Right ventricle myocardium superior (tissue), 1 donor: ENCODE results near the gene TADA2B. TPM values are rescaled to one million over a fixed set of nuclear protein-coding genes. Genes with fewer than 3 reads are reported as not detected.

Experiments
- ATAC-seq: fragments of 200-7000 bp; cut with Tn5 transposase; one replicate; pipeline ENCODE4 v1.9.1; 2020; ENCODE audit warnings: mild to moderate bottlenecking; ENCODE audit not compliant: poor library complexity
- DNase-seq: peaks from one replicate; pipeline ENCODE4 v3.0.0-alpha.2; 2020
- intact Hi-C: fragments of 100-400 bp; cut with DNase I; formaldehyde crosslinking; loops from one replicate; pipeline ENCODE4 v1.11.2; 2022
- total RNA-seq: library from RNA; stranded (reverse); fragmentation: NEBNext Ultra II Directional; extraction: Animal tissue kit (Norgen Biotek cat#: 25700); gene quantifications from one replicate; pipeline ENCODE4 v1.2.1, GENCODE V29; 2021
- donor health status: DM: no; HTN: yes; CAD: no; lungs with severe emphysema.

TADA2B gene
- total RNA-seq, 1 donor from 2014 or later = 35.5 TPM

DNA sequence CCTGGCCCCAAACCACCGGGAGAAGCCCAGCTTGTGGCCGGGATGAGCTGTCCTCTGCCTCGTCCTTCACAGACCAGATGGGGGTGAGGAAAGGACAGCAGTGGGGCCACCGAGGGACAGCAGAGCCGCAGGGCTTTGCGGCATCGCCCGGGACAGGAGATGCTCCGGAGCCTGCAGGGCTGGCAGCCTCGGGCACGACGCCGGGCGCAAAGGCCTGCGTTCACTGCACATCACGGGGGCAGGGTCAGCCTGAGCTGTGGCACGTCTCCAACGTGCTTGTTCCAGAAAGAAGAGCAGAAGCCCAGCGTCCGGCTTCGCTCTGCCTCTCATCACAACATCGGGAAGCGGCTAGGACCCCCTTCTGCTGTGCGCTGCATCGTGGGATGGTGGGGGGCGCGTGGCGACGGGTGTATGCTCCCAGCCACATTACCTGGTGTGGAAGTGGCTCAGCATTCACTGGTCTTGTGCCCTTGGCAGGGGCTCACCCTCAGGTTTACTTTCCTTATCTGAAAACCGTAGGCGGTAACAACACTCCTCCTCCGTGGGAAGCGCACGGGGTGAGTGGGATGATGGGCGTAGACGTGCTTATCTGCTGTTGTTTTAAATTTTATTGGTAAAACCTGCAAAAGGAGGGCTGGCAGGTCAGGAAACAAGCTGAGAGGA is 7.4 kb downstream of the TADA2B start:
- DNase-seq (no peak), ATAC-seq (peak; percentile 26)
- intact Hi-C loops = no loop called here

DNA sequence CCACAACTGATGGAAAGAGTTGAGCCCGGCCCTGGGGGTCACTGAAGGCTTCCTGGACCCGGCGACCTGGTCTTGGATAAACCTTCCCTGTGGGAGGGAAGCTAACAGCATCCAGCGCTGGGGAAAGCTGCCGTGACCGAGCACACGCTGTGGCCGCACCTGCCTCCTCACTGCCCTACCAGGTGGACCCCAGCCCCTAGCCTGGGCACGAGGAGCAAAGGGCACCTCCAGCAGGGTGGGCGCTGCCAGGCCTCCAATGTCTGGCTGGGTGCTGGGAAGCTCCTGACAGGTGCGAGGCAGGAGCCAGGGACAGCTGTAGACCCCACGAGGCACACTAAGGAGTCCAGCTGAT is 7.9 kb downstream of the TADA2B start:
- intact Hi-C loops = no loop called here
- no peak for ATAC-seq
- DNase-seq = no peak

DNA sequence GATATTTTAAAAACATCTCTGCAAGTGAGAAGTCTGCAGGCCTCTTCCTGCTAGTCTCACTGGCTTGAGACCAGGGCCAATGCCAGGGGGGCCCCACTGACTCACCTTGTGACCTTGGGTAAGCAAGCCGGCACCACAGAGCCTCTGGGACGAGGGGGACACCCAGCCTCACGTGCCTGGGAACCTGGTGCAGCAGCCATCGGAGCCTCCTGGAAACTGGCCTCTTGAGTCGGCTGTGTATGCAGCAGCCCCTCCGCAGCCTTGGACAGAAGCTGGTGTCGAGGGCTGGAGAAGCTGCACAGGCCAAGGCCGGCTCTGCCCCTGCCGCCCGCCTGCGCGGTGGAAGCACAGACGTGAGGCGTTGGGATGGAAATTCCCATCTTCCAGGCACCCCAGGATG is 8.7 kb downstream of the TADA2B start:
- no peak for ATAC-seq
- intact Hi-C loops = no loop called here
- DNase-seq = no peak

DNA sequence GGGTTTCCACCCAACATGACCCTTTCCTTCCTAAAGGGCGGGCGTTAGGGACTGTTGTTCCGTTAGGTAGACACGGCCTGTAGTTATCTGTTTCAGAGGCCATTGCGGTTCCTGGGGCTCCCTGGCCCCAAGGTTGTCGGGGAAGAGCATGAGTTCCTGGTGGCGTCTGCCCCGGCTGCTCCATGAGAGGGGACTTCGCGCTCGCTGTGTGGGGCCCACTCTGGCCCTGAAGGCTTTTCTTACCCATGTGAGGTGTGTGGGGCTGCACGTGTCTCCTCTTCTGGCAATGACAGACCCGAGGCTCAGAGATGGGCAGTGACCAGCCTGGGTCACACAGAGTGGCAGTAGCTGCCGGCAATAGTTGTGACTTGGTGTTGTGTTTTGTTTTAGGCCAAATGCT is 9.1 kb downstream of the TADA2B start:
- intact Hi-C loops = no loop called here
- DNase-seq (no peak), ATAC-seq (no peak)

DNA sequence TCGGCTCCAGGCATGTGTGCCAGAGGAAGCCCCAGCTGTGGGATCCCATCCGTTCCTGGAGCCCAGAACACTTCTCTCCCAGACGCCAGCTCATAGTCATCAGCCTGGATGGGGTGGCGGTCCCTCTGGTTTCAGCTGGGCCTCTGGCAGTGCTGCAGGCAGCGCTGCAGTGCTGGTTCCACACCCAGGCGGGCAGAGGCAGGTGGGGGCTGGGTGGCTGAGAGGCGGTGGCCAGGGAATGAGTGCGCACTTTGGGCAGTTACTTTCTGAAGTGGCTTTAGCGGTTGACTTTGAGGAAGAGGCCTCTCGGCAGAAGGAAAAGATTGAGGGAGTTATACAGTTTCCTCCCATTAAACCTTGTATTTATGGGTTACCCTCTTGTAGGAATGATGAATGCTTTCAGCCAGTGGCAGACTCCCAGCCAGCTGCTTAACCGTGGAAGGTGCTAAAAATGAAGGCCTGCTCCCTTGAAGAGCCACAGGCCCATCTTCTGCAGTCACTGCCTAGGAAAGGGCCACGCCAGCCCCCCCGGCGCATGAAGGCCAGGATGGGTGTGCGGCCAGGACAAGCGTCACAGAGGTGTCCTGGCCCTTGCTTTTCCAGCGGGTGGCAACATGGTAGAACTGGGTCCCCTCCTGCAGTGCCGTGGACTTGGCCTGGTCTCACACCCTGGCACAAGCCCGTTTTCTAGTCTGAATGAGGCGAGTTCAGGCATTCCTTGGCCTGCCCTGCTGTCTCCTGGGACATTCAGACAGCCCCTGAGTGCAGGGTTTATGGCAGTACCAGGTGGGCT is 9.9 kb downstream of the TADA2B start:
- DNase-seq = peak; percentile 78
- intact Hi-C loops = no loop called here
- ATAC-seq = peak; percentile 60

DNA sequence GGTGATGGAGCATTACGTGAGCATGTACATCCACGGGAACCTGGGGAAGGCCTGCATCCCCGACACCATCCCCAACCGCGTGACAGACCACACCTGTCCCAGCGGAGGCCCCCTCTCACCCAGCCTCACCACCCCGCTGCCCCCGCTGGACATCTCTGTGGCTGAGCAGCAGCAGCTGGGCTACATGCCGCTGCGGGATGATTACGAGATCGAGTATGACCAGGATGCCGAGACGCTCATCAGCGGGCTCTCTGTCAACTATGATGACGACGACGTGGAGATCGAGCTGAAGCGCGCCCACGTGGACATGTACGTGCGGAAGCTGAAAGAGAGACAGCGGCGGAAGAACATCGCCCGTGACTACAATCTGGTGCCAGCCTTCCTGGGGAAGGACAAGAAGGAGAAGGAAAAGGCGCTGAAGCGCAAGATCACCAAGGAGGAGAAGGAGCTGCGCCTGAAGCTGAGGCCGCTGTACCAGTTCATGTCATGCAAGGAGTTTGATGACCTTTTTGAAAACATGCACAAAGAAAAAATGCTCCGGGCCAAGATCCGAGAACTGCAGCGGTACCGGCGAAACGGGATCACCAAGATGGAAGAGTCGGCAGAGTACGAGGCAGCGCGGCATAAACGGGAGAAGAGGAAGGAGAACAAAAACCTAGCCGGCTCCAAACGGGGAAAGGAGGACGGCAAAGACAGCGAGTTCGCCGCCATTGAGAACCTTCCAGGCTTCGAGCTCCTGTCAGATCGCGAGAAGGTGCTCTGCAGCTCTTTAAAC is 11.1 kb downstream of the TADA2B start:
- DNase-seq (no peak), ATAC-seq (no peak)
- intact Hi-C loops = no loop called here

DNA sequence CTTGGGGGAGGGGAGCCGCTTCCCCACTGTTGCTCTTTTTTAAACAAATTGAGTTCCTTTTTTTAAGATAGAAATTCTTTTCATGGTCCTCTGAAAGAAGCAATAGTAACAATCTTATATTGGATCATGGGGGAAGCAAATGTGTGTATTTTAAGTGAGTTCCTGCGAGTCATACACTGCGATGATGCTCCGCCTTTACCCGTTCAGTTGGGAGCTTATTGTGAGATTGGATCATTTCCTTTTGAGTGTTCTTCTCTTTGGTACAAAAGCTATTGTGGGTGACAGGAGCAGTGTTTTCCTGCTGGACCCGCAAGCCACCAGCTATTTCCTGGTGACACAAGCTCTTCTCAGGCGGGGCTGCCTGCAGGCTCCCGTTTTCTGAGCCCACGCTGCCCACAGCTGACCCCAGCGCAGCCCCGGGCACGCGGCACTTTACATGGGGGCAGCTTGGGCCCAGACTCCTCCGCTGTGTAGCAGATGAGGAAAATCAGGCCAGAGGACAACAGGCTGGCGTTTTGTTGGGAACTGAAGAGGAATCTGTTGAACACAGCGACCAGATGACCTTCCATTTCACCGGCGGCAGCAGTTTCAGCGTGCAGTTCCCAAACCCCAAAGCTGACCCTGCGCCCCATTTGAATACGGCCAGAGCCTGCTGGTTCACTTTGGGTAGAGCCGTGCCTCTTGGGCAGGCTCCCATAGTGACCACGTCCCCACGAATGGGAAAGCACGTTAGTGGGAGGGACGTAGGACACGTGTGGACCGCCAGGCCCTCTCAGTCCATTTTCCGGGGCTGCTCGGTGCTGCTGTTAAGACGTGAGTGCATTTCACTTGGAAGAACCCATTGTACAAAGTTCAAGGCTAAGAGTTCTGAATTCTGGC is 12.2 kb downstream of the TADA2B start:
- no peak for DNase-seq
- intact Hi-C loops = no loop called here
- no peak for ATAC-seq

DNA sequence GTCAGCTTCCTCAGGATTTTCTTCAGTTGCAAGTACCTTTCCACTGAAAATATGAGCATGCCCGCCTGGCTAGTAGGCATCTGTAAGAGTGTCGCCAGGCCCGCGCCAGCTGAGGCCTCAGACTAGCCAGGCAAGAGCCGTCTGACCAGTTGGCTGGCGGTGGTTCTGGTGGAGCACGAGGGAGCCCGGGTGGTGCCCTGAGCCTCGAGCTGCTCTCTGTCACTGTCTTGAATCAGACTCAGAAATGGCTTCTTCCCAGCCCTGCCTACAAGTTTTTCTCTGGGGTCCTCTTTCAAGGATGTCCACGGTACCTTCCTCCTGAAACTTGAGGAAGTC is 12.8 kb downstream of the TADA2B start:
- intact Hi-C loops = no loop called here
- DNase-seq (no peak), ATAC-seq (no peak)

DNA sequence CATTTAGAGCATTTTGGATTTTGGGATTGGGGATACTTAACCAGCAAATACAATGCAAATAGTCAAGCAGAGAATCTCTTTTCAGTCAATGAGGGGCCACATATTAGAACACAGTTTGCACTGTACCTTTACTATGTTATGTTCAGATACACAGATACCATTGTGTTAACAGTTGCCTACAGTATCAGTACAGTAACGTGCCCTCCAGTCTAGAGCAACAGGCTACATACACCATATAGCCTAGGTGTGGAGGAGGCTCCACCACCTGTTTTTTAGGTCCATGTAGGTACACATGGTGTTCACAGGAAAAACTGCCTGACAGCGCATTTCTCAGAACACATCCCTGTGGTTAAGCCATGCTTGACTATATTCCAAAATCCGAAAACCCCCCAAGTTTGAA is 15.6 kb downstream of the TADA2B start:
- ATAC-seq = no peak
- intact Hi-C loops = no loop called here

DNA sequence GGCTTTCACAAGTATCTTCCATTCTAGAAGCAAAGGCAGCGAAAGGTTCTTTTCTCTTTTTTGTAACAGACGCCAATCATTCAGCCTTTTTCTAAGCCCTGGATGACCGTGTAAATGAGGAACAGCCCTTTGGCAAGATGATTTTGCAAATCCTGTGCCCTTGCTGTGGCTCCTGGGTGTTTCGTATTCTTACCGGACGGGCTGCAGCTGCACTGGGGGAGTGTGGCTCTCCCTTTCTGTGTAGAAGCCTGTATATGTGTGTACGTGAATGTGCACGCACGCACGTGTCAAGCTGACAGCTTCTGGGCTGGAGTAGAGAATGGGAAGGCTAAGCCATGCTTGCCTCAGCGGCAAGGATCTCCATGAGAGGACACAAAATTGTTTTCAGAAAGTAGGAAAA is 16.5 kb downstream of the TADA2B start:
- DNase-seq = no peak
- intact Hi-C loops = no loop called here

More for the DNA sequence above, 15.6 kb downstream of the TADA2B start:
- DNase-seq = no peak

DNA sequence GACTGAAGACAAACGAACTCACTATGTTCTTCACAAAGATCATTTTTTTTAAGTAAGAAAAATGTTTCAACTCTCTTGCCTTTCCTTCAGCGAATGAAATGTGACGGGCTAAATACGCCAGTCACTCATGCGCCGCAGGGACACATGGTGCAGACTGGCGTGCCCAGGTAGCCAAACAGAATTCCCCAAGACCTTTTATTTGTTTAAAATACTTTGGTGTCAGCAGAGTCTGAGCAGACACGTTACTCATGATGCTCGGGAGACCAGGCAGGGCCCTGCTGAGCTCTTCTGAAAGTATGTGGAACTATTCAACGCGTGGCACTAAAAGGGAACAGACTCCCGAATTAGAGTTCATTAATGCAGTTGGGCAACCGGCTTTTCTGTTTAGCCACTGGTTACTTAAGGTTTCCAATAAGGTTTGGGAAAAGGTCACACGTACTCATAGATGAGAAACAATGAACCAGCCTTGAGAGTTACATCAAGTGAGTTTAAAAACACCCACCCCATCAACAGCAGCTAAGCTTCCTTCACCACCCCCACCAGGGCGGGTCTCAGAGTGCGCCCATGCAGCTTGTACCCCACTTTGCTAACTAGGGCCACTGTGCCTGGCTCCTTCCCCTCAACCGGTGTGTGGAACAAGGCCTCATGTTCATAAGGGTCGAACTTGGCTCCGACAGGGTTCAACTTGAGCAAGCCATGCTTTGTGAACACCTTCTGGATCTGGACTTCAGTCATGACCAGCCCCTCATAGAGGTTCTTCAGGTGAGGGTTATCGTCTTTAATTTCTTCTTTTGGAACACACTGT is 17.4 kb downstream of the TADA2B start:
- DNase-seq = no peak
- intact Hi-C loops = no loop called here
- no peak for ATAC-seq

More for the DNA sequence above, 16.5 kb downstream of the TADA2B start:
- ATAC-seq = no peak

DNA sequence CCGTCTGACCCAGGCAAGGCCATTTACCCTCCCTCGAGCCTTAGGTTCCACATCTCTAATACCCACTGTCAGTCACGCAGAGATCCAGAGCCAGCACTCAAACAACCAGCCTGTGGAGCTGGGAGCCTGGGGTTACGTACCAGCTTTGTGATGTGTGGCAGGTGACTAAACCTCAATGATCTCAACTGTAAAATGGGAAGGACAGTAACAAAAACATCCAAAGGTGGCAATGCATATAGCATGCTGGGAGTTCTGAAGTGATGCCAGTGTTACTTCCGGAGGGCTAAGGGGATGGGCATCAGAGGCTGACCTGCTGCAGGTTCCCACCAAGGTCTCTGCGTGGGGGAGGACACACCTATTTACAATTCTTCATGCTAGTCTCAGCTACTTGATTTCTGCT is 18.6 kb downstream of the TADA2B start:
- intact Hi-C loops = no loop called here
- DNase-seq (no peak), ATAC-seq (no peak)

DNA sequence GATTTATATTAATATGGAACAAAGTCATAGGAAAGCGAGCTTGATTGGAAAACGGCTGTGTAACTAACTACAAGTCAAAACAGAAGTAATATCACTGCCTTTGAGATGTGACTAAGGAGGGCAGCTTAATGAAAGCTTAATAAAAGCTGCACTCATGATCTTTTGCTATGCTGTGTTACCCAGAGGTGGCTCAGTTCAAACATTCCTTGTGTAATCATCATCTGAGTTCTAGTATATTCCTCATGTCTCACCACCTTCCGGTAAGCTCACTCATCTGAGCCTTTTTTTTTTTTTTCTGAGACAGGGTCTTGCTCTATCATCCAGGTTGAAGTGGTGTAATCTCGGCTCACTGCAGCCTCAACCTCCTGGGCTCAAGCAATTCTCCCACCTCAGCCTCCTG is 19.6 kb downstream of the TADA2B start:
- intact Hi-C loops = no loop called here
- ATAC-seq = no peak
- no peak for DNase-seq

DNA sequence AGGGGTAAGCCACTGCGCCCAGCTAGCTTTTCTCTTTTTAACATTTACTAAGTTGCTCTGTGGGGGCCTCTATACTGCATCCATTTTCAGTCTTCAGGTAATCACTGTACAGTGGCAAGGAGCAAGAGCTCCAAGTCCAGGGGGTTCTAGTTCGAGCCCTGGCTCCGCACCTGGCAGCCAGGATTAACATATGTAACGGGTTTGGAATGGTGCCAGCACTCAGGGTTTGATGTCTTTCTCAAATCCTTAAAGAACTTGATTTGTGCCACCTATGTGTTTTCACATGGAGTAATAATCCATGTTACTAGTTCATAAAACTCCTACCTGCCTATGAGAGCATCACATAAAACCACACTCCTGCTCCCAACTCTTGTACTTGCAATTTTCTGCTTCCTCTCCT is 20.2 kb downstream of the TADA2B start:
- DNase-seq (no peak), ATAC-seq (no peak)
- intact Hi-C loops = no loop called here

DNA sequence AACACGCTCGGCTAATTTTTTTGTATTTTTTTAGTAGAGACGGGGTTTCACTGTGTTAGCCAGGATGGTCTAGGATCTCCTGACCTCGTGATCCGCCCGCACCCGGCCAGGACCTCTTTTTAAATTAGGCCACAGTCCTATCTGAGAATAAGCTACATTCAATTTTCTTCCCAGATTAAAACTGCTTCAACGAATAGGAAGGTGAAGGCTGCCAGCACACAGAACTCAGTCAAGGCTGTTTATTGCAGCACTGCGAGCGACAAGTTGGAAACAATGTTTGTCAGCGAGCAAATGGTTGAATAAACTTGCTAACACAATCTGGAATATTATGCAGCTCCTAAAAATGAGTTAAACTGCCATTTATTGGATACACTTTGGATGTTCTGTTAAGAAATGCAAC is 22.8 kb downstream of the TADA2B start:
- no peak for ATAC-seq
- intact Hi-C loops = no loop called here
- peak; percentile 31 for DNase-seq

DNA sequence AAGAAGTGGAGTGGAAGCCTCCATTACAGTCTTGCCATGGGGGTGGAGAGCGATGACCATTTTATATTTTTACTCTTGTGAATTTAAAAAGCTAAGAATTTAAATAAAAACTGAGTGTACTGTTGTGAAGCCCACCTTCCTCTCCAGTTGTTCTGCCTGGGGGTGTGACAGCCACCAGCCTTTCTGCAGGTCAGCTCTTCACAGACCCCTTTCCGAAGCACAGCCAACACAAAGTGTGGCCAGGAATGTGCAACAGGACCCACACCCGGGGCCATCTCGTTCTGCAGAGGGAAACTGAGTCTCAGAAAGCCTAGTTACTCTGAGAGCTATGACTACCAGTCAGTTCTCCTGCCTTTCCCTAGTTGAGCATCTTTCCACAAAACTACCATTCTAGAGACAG is 23.3 kb downstream of the TADA2B start:
- ATAC-seq = no peak
- DNase-seq = peak; percentile 4
- intact Hi-C loops = no loop called here

DNA sequence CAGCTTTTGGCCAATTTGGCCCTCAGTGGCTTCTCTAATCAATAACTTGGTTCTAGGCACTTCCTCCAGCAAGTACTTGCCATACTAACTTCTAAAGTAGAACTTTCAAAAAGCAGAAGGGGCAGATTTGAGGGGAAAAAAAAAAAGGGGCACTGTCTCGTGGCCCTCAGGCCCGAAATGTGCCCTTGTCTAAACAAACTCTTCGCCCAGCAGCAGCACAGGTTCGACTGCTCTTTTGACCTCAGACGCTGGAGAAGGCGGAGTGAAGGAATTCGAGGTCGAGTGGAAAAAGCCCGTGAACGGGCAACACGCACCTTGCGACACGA is 23.9 kb downstream of the TADA2B start:
- DNase-seq (peak; percentile 37), ATAC-seq (no peak)
- intact Hi-C loops = no loop called here

DNA sequence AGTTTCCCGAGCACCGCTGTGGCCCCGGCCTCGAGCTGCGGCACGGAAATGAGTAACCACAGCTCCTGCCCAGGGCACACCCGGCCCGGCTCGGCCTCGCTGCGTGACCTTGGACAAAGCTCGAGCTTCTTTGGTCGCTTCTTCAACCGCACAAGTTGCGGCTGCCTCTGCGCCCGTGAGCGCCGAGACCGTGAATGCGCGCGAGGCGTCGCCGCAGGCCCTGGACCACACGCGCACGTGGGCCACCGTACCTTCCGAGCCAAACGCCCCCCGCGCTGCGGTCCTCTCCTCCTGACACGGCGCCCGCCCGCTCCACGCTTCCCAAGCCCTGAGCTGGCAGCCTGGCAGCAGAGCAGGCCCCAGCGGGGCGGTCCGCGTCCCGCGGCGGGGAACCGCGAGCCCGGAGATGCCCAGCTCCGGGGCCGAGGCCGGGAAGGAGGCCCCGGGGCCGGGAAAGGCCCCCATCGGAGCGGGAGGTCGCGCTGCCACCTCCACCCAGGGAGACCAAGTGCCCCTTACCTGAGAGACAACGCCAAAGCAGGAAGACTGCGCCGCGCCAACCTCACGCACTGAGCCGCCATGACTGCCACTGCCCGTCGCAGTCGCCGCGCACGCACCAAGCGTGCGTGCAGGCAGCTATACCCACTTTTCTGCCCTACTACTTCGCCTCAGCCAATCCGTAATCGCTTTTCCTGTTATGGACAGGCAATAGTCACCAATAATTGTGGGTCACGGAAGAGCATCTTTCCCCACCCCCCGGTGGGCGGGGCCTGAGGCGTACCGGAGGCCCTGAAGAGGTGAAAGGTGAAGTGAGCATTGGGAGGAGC is 24.5 kb downstream of the TADA2B start, which contains the start of gene GRPEL1:
GRPEL1 (minus strand) TSS at position 613 of the 827 bp plus-strand sequence; CDS start at position 581, 32 bp downstream.
- ATAC-seq = peak; percentile 97
- DNase-seq = peak; percentile 100
- intact Hi-C loops = no loop called here
